HCT116 (cell line): ENCODE measurements around the gene SERHL2. TPM values are rescaled to one million over a fixed set of nuclear protein-coding genes. Genes with fewer than 3 reads are reported as not detected.
"Not testable (repeated sequence)": the region's sequence is repeated elsewhere in the genome, so short reads cannot be mapped to it uniquely, and the experiment has no call there.

Experiments
- ATAC-seq: fragments of 200-7000 bp; cut with Tn5 transposase; 2 replicates; pipeline ENCODE4 v1.9.1; 2020; ENCODE audit warnings: mild to moderate bottlenecking, moderate library complexity
- BruUV-seq: library from RNA; stranded (reverse); fragments of 400-500 nt; replicated peaks from 2 replicates; lab custom pipeline; 2021; lab: Mats Ljungman, UMichigan
- CTCF ChIA-PET: fragments of 300-600 bp; sonication (Branson Sonifier 250); formaldehyde crosslinking; loops from one replicate; lab custom pipeline; 2021; ENCODE audit warnings: antibody characterized with exemption; lab: Charles Lee
- POLR2A ChIA-PET: fragments of 300-600, 350-600 bp; sonication (Branson Sonifier 250); formaldehyde crosslinking; loops from one replicate; lab custom pipeline; 2021; ENCODE audit warnings: antibody characterized with exemption; lab: Charles Lee
- RAD21 ChIA-PET, 2 experiments: fragments of 300-600 bp; sonication (Branson Sonifier 250); formaldehyde crosslinking; loops; one replicate each; lab custom pipeline; 2023; ENCODE audit warnings: low total read pairs in 2 of 2; ENCODE audit not compliant: uncharacterized antibody in 2 of 2, unreplicated experiment in 2 of 2, low non-redundant PET in 1 of 2; lab: Charles Lee
- DNase-seq: peaks from one replicate; pipeline ENCODE4 v3.0.0-alpha.2; 2010; ENCODE audit warnings: low read depth, low spot score
- H2AFZ ChIP-seq: fragments of 200-600 bp; shearing (Covaris generic), sonication (generic); 2 replicates; pipeline ENCODE4 v1.6.1; 2017; ENCODE audit warnings: low read depth, mixed run types, mixed read lengths, antibody characterized with exemption, low read length; ENCODE audit not compliant: poor library complexity, severe bottlenecking
- H3K27ac ChIP-seq: 2 replicates; pipeline ENCODE4 v1.5.1; 2012; ENCODE audit warnings: low read depth, low read length
- H3K27me3 ChIP-seq: fragments of 200-600 bp; sonication (generic); 2 replicates; pipeline ENCODE4 v1.6.1; 2016; ENCODE audit warnings: mixed run types, low read length, mixed read lengths; ENCODE audit not compliant: insufficient read depth
- H3K36me3 ChIP-seq, 2 experiments: fragments of 200-500 bp in 1 of 2; fragments of 200-600 bp in 1 of 2; sonication (Bioruptor generic) in 1 of 2; sonication (generic) in 1 of 2; 2 replicates each; pipeline versions ENCODE4 v1.5.1 to v1.6.1; 2014 to 2016; ENCODE audit warnings: low read length in 2 of 2, inconsistent platforms in 1 of 2, mixed read lengths in 1 of 2, mixed run types in 1 of 2; ENCODE audit not compliant: insufficient read depth in 2 of 2, control insufficient read depth in 1 of 2
- H3K4me1 ChIP-seq, 2 experiments: fragments of 200-600 bp in 1 of 2; sonication (generic) in 1 of 2; 2 replicates each; pipeline versions ENCODE4 v1.5.1 to v1.6.1; 2012 to 2017; ENCODE audit warnings: low read length in 2 of 2, inconsistent platforms in 1 of 2, mild to moderate bottlenecking in 1 of 2, mixed read lengths in 1 of 2, mixed run types in 1 of 2, moderate library complexity in 1 of 2; ENCODE audit not compliant: insufficient read depth in 2 of 2, control insufficient read depth in 1 of 2
- H3K4me2 ChIP-seq: fragments of 200-600 bp; sonication (generic); 2 replicates; pipeline ENCODE4 v1.6.1; 2017; ENCODE audit warnings: mixed run types, low read length, mixed read lengths
- H3K4me3 ChIP-seq, 2 experiments: fragments of 200-600 bp in 1 of 2; sonication (generic) in 1 of 2; replicated peaks in 1 of 2; 2 replicates each; pipeline ENCODE4 v1.5.1; 2011 to 2016; ENCODE audit warnings: low read length in 2 of 2, control low read depth in 1 of 2, low read depth in 1 of 2, mild to moderate bottlenecking in 1 of 2, mixed read lengths in 1 of 2, mixed run types in 1 of 2
- H3K79me2 ChIP-seq: fragments of 200-600 bp; sonication (generic); 2 replicates; pipeline ENCODE4 v1.6.1; 2017; ENCODE audit warnings: mild to moderate bottlenecking, mixed run types, low read length, moderate library complexity, mixed read lengths; ENCODE audit not compliant: insufficient read depth
- H3K9ac ChIP-seq: fragments of 200-600 bp; sonication (generic); 2 replicates; pipeline ENCODE4 v1.6.1; 2016; ENCODE audit warnings: low read length, mixed read lengths
- H3K9me2 ChIP-seq: fragments of 200-600 bp; sonication (generic), shearing (Covaris generic); 2 replicates; pipeline ENCODE4 v1.6.1; 2017; ENCODE audit warnings: mixed run types, mild to moderate bottlenecking, moderate library complexity; ENCODE audit not compliant: insufficient read depth
- H3K9me3 ChIP-seq, 2 experiments: fragments of 200-500 bp in 1 of 2; fragments of 200-600 bp in 1 of 2; sonication (Bioruptor generic) in 1 of 2; sonication (generic) in 1 of 2; 2 replicates each; pipeline ENCODE4 v1.6.1; 2014 to 2017; ENCODE audit warnings: low read length in 2 of 2, mixed read lengths in 2 of 2, inconsistent platforms in 1 of 2, low read depth in 1 of 2, mild to moderate bottlenecking in 1 of 2, mixed run types in 1 of 2, moderate library complexity in 1 of 2; ENCODE audit not compliant: control insufficient read depth in 1 of 2, insufficient read depth in 1 of 2
- H4K20me1 ChIP-seq: fragments of 200-600 bp; sonication (generic), shearing (Covaris generic); 2 replicates; pipeline ENCODE4 v1.6.1; 2017; ENCODE audit warnings: mixed run types, mild to moderate bottlenecking, moderate library complexity; ENCODE audit not compliant: insufficient read depth
- EZH2phosphoT487 ChIP-seq: fragments of 200-600 bp; IDR thresholded peaks from 2 replicates; pipeline ENCODE4 v1.6.1; 2018; ENCODE audit warnings: antibody characterized with exemption, borderline replicate concordance
- FOSL1 ChIP-seq: IDR thresholded peaks from 2 replicates; pipeline ENCODE4 v1.6.1; 2012; ENCODE audit warnings: low read depth
- SP1 ChIP-seq: IDR thresholded peaks from 2 replicates; pipeline ENCODE4 v1.6.1; 2012; ENCODE audit warnings: low read depth
- ZBTB33 ChIP-seq: IDR thresholded peaks from 2 replicates; pipeline ENCODE4 v1.6.1; 2011; ENCODE audit warnings: mild to moderate bottlenecking, low read length, moderate library complexity; ENCODE audit not compliant: insufficient replicate concordance; ENCODE audit errors: extremely low read depth
- intact Hi-C: fragments of 100-400 bp; cut with micrococcal nuclease; formaldehyde crosslinking; loops from 2 replicates; pipeline ENCODE4 v1.10.0; 2022
- total RNA-seq: library from RNA; stranded (reverse); gene quantifications from one replicate; pipeline ENCODE4 v1.2.1, GENCODE V29; 2021; ENCODE audit not compliant: unreplicated experiment

Gene SERHL2
- total RNA-seq, 1 experiment from 2014 or later, result not detected

- H2AFZ ChIP-seq, intact Hi-C loops, DNase-seq, POLR2A ChIA-PET, ATAC-seq, H3K4me3 ChIP-seq, H3K9me2 ChIP-seq, H3K27ac ChIP-seq, RAD21 ChIA-PET, BruUV-seq, H3K9me3 ChIP-seq, H3K27me3 ChIP-seq, CTCF ChIA-PET, H4K20me1 ChIP-seq, H3K4me1 ChIP-seq, H3K4me2 ChIP-seq, H3K9ac ChIP-seq: not testable (repeated sequence)
- peaks cover 9 to 23% of the 10 kb centered on the region in 2 experiments; a peak in 3 of 4 replicates for H3K36me3 ChIP-seq
- peaks cover 40% of the 10 kb centered on the region for H3K79me2 ChIP-seq
Observed at GRCh38 chr22:42577141-42577540, 23.4 kb downstream of the SERHL2 start.

GRCh38 chr22:42577623-42578240 lies 24.0 kb downstream of the SERHL2 start:
- H4K20me1 ChIP-seq, result no peaks in the 10 kb centered on the region
- no peak for TF ChIP-seq SP1
- TF ChIP-seq FOSL1, result no peak
- TF ChIP-seq EZH2phosphoT487, result no peak
- TF ChIP-seq ZBTB33, result no peak
- BruUV-seq, result no TSS peak
- ChIA-PET CTCF (no interaction called here), RAD21 (no interaction called here), POLR2A (no interaction called here)
- H3K27ac ChIP-seq, result no peak overlapping the region
- peaks cover 3 to 8% of the 10 kb centered on the region in 2 experiments for H3K4me1 ChIP-seq
- intact Hi-C loops, result no loop called here
- peaks cover 9 to 23% of the 10 kb centered on the region in 2 experiments; a peak in 3 of 4 replicates for H3K36me3 ChIP-seq
- no peaks in the 10 kb centered on the region for H3K27me3 ChIP-seq
- no peak overlapping the region for H2AFZ ChIP-seq
- H3K79me2 ChIP-seq, result peaks cover 40% of the 10 kb centered on the region
- DNase-seq, result no peak
- H3K9me2 ChIP-seq, result no peaks in the 10 kb centered on the region
- no peak overlapping the region for H3K4me3 ChIP-seq
- H3K4me2 ChIP-seq, result no peak overlapping the region
- no peak overlapping the region for H3K9ac ChIP-seq
- ATAC-seq, result no peak
- H3K9me3 ChIP-seq, result no peaks in the 10 kb centered on the region

GRCh38 chr22:42580040-42580439 lies 26.3 kb downstream of the SERHL2 start:
- H3K9me3 ChIP-seq, DNase-seq, H3K4me2 ChIP-seq, H3K4me3 ChIP-seq, H3K9me2 ChIP-seq, RAD21 ChIA-PET, H3K27ac ChIP-seq, ATAC-seq, intact Hi-C loops, H3K27me3 ChIP-seq, BruUV-seq, POLR2A ChIA-PET, H4K20me1 ChIP-seq, H2AFZ ChIP-seq, H3K9ac ChIP-seq, CTCF ChIA-PET: not testable (repeated sequence)
- peaks cover 18 to 29% of the 10 kb centered on the region in 2 experiments; a peak in 3 of 4 replicates for H3K36me3 ChIP-seq
- H3K4me1 ChIP-seq, result peaks cover 3 to 10% of the 10 kb centered on the region in 2 experiments
- H3K79me2 ChIP-seq, result peaks cover 40% of the 10 kb centered on the region
